Measurements from ENCODE around the gene HAUS7. TPM values are rescaled to one million over a fixed set of nuclear protein-coding genes. Genes with fewer than 3 reads are reported as not detected.

The HAUS7 gene
- total RNA-seq, 2 experiments from 2014 or later, result 24.4 to 25.6 TPM

- Mint-ChIP-seq H3K36me3 (ENCODE audit: low read depth) (no peaks in the 10 kb centered on the region), H3K4me1 (ENCODE audit: low read depth) (peaks cover 7% of the 10 kb centered on the region), H3K27me3 (peaks cover 6% of the 10 kb centered on the region), H3K27ac (no peak overlapping the region), H3K9me3 (no peaks in the 10 kb centered on the region), H3K4me3 (no peak overlapping the region)
- DNase-seq (no peak), ATAC-seq (ENCODE audit: poor library complexity) (no peak)
- ChIA-PET POLR2A (no interaction called here), CTCF (no interaction called here)
- intact Hi-C loops (cut with DNase I, micrococcal nuclease), result no loop called here
- no peak overlapping the region for H3K27ac ChIP-seq (ENCODE audit: low read depth in 1 of 2, low read length in 2 of 2)
- H3K9me3 ChIP-seq (ENCODE audit: control insufficient read depth in 1 of 2, insufficient read depth in 1 of 2, low read length in 2 of 2), result no peaks in the 10 kb centered on the region
- no peaks in the 10 kb centered on the region for H3K27me3 ChIP-seq (ENCODE audit: control insufficient read depth in 1 of 2, insufficient read depth in 2 of 2, low read length in 2 of 2)
- no peak for TF ChIP-seq CTCF (IDR thresholded peaks at IDR 0.05)
- H3K4me3 ChIP-seq (ENCODE audit: low read length), result no peak overlapping the region
- H3K36me3 ChIP-seq (ENCODE audit: insufficient read depth, low read length), result no peaks in the 10 kb centered on the region
- peaks cover 15% of the 10 kb centered on the region for H3K4me1 ChIP-seq (ENCODE audit: insufficient read depth, low read length)
These were observed 55.4 kb downstream of the HAUS7 start for GRCh38 chrX:153414856-153415510.

- TF ChIP-seq CTCF (IDR thresholded peaks at IDR 0.05), result no peak
- intact Hi-C loops (cut with DNase I, micrococcal nuclease), result no loop called here
- no peak for ATAC-seq (ENCODE audit: poor library complexity)
- no peaks in the 10 kb centered on the region for H3K9me3 ChIP-seq (ENCODE audit: control insufficient read depth in 1 of 2, insufficient read depth in 1 of 2, low read length in 2 of 2)
- H3K27me3 ChIP-seq (ENCODE audit: control insufficient read depth in 1 of 2, insufficient read depth in 2 of 2, low read length in 2 of 2), result no peaks in the 10 kb centered on the region
- no peak for DNase-seq
- H3K4me3 ChIP-seq (ENCODE audit: low read length), result no peak overlapping the region
- Mint-ChIP-seq H3K4me3 (no peak overlapping the region), H3K27me3 (peaks cover 6% of the 10 kb centered on the region), H3K36me3 (ENCODE audit: low read depth) (no peaks in the 10 kb centered on the region), H3K9me3 (no peaks in the 10 kb centered on the region), H3K4me1 (ENCODE audit: low read depth) (peaks cover 7% of the 10 kb centered on the region), H3K27ac (no peak overlapping the region)
- ChIA-PET POLR2A (no interaction called here), CTCF (no interaction called here)
- H3K27ac ChIP-seq (ENCODE audit: low read depth in 1 of 2, low read length in 2 of 2), result no peak overlapping the region
- H3K36me3 ChIP-seq (ENCODE audit: insufficient read depth, low read length), result no peaks in the 10 kb centered on the region
- H3K4me1 ChIP-seq (ENCODE audit: insufficient read depth, low read length), result peaks cover 15% of the 10 kb centered on the region
These were observed 56.6 kb downstream of the HAUS7 start for GRCh38 chrX:153413731-153414130.

GRCh38 chrX:153412746-153413720 lies 57.3 kb downstream of the HAUS7 start:
- Histone ChIP-seq H3K4me1 (ENCODE audit: insufficient read depth, low read length) (peaks cover 15% of the 10 kb centered on the region), H3K27me3 (ENCODE audit: control insufficient read depth in 1 of 2, insufficient read depth in 2 of 2, low read length in 2 of 2) (no peaks in the 10 kb centered on the region), H3K9me3 (ENCODE audit: control insufficient read depth in 1 of 2, insufficient read depth in 1 of 2, low read length in 2 of 2) (no peaks in the 10 kb centered on the region), H3K4me3 (ENCODE audit: low read length) (no peak overlapping the region), H3K27ac (ENCODE audit: low read depth in 1 of 2, low read length in 2 of 2) (no peak overlapping the region), H3K36me3 (ENCODE audit: insufficient read depth, low read length) (no peaks in the 10 kb centered on the region)
- no peak for TF ChIP-seq CTCF (IDR thresholded peaks at IDR 0.05)
- Mint-ChIP-seq H3K27ac (no peak overlapping the region), H3K4me1 (ENCODE audit: low read depth) (peaks cover 7% of the 10 kb centered on the region), H3K9me3 (no peaks in the 10 kb centered on the region), H3K36me3 (ENCODE audit: low read depth) (no peaks in the 10 kb centered on the region), H3K4me3 (no peak overlapping the region), H3K27me3 (peaks cover 6% of the 10 kb centered on the region)
- CTCF ChIA-PET, result no interaction called here
- POLR2A ChIA-PET, result no interaction called here
- ATAC-seq (ENCODE audit: poor library complexity) (no peak), DNase-seq (no peak)
- intact Hi-C loops (cut with DNase I, micrococcal nuclease), result no loop called here
